ENCODE data around the gene GSAP. TPM values are rescaled to one million over a fixed set of nuclear protein-coding genes. Genes with fewer than 3 reads are reported as not detected.

The GSAP gene
- total RNA-seq, 1 experiment from 2014 or later, result 25.7 TPM

- DNase-seq, result no peak
- Mint-ChIP-seq H3K9me3 (ENCODE audit: unreplicated experiment) (no peaks in the 10 kb centered on the region), H3K27me3 (ENCODE audit: insufficient read depth, unreplicated experiment) (no peaks in the 10 kb centered on the region), H3K4me3 (ENCODE audit: unreplicated experiment) (no peak overlapping the region), H3K27ac (ENCODE audit: unreplicated experiment) (no peak overlapping the region), H3K4me1 (ENCODE audit: low read depth, unreplicated experiment) (peaks cover 6% of the 10 kb centered on the region), H3K36me3 (ENCODE audit: insufficient read depth, unreplicated experiment) (peaks cover 6% of the 10 kb centered on the region)
- H3K36me3 ChIP-seq (ENCODE audit: control insufficient read depth, insufficient read depth, low read length), result no peaks in the 10 kb centered on the region; the same call in 1 of the 2 replicates
- BruUV-seq (replicated peaks), result no TSS peak
- CTCF ChIA-PET, result no interaction called here
- peaks cover 5% of the 10 kb centered on the region; the same call in 1 of the 2 replicates for H3K4me1 ChIP-seq
- no peak overlapping the region for H3K4me3 ChIP-seq (ENCODE audit: low read depth, low read length)
- no peak for TF ChIP-seq CTCF (IDR thresholded peaks at IDR 0.05; ENCODE audit: insufficient read depth in 1 of 2, low read depth in 1 of 2, low read length in 1 of 2, severe bottlenecking in 1 of 2, unreplicated experiment in 1 of 2)
- H3K27me3 ChIP-seq (replicated peaks; ENCODE audit: control insufficient read depth, insufficient read depth, low read length), result no peaks in the 10 kb centered on the region
- intact Hi-C loops (cut with micrococcal nuclease; ENCODE audit: unreplicated experiment), result no loop called here
- no peaks in the 10 kb centered on the region for H3K9me3 ChIP-seq
- POLR2A ChIA-PET, result no interaction called here
These were observed 64.6 kb downstream of the GSAP start for GRCh38 chr7:77351539-77352004.

GRCh38 chr7:77349141-77349540 is 67.0 kb downstream of the GSAP start:
- Histone ChIP-seq H3K4me3 (ENCODE audit: low read depth, low read length) (no peak overlapping the region), H3K36me3 (ENCODE audit: control insufficient read depth, insufficient read depth, low read length) (no peaks in the 10 kb centered on the region; the same call in 1 of the 2 replicates), H3K27me3 (replicated peaks; ENCODE audit: control insufficient read depth, insufficient read depth, low read length) (no peaks in the 10 kb centered on the region), H3K4me1 (peaks cover 5% of the 10 kb centered on the region; the same call in 1 of the 2 replicates), H3K9me3 (no peaks in the 10 kb centered on the region)
- no peak overlapping the region for H3K27ac Mint-ChIP-seq (ENCODE audit: unreplicated experiment)
- H3K4me3 Mint-ChIP-seq (ENCODE audit: unreplicated experiment), result no peak overlapping the region
- no peak for TF ChIP-seq CTCF (IDR thresholded peaks at IDR 0.05; ENCODE audit: insufficient read depth in 1 of 2, low read depth in 1 of 2, low read length in 1 of 2, severe bottlenecking in 1 of 2, unreplicated experiment in 1 of 2)
- ChIA-PET CTCF (interaction anchor here (1.0 to 1.6 kb wide), 3 partner anchors 17 to 65 kb away, joined by 3 to 6 read pairs (median 4); no protein-coding TSS in a partner anchor), POLR2A (no interaction called here)
- no peaks in the 10 kb centered on the region for H3K27me3 Mint-ChIP-seq (ENCODE audit: insufficient read depth, unreplicated experiment)
- no peaks in the 10 kb centered on the region for H3K9me3 Mint-ChIP-seq (ENCODE audit: unreplicated experiment)
- H3K36me3 Mint-ChIP-seq (ENCODE audit: insufficient read depth, unreplicated experiment), result no peaks in the 10 kb centered on the region
- intact Hi-C loops (cut with micrococcal nuclease; ENCODE audit: unreplicated experiment), result no loop called here
- peaks cover 6% of the 10 kb centered on the region for H3K4me1 Mint-ChIP-seq (ENCODE audit: low read depth, unreplicated experiment)
- DNase-seq, result peak in 1 of 2 experiments; percentile 24
- no TSS peak for BruUV-seq (replicated peaks)

- Mint-ChIP-seq H3K4me3 (ENCODE audit: unreplicated experiment) (no peak overlapping the region), H3K27ac (ENCODE audit: unreplicated experiment) (no peak overlapping the region), H3K9me3 (ENCODE audit: unreplicated experiment) (no peaks in the 10 kb centered on the region), H3K4me1 (ENCODE audit: low read depth, unreplicated experiment) (peaks cover 6% of the 10 kb centered on the region), H3K27me3 (ENCODE audit: insufficient read depth, unreplicated experiment) (no peaks in the 10 kb centered on the region), H3K36me3 (ENCODE audit: insufficient read depth, unreplicated experiment) (no peaks in the 10 kb centered on the region)
- Histone ChIP-seq H3K9me3 (no peaks in the 10 kb centered on the region), H3K4me3 (ENCODE audit: low read depth, low read length) (no peak overlapping the region), H3K36me3 (ENCODE audit: control insufficient read depth, insufficient read depth, low read length) (no peaks in the 10 kb centered on the region; the same call in 1 of the 2 replicates), H3K27me3 (replicated peaks; ENCODE audit: control insufficient read depth, insufficient read depth, low read length) (no peaks in the 10 kb centered on the region), H3K4me1 (peaks cover 5% of the 10 kb centered on the region; the same call in 1 of the 2 replicates)
- no TSS peak for BruUV-seq (replicated peaks)
- CTCF ChIA-PET, result interaction anchor here (1.0 to 1.6 kb wide), 3 partner anchors 17 to 66 kb away, joined by 3 to 6 read pairs (median 4); no protein-coding TSS in a partner anchor
- POLR2A ChIA-PET, result no interaction called here
- TF ChIP-seq CTCF (IDR thresholded peaks at IDR 0.05; ENCODE audit: insufficient read depth in 1 of 2, low read depth in 1 of 2, low read length in 1 of 2, severe bottlenecking in 1 of 2, unreplicated experiment in 1 of 2), result no peak
- DNase-seq, result no peak
- intact Hi-C loops (cut with micrococcal nuclease; ENCODE audit: unreplicated experiment), result no loop called here
These were observed 67.8 kb downstream of the GSAP start for GRCh38 chr7:77348371-77348813.

Data from Caco-2 (cell line).